Umbilical cord (tissue), 1 donor: ENCODE results near the gene NAXD. TPM values are rescaled to one million over a fixed set of nuclear protein-coding genes. Genes with fewer than 3 reads are reported as not detected.

Source experiments
- total RNA-seq: library from RNA; depleted of rRNA; stranded (reverse); fragments of >200 nt; gene quantifications from one replicate; pipeline ENCODE4 v1.2.3, GENCODE V29; 2014; ENCODE audit warnings: low replicate concordance; ENCODE audit not compliant: insufficient read depth

Gene NAXD
- total RNA-seq, 1 donor from 2014 or later: 13.5 TPM

Other genes starting within 250 kb of the NAXD start
- 24.1 TPM for gene RAB20, start 53.8 kb upstream of the NAXD start, total RNA-seq
- gene CARS2, start 90.6 kb downstream of the NAXD start, total RNA-seq: 36.4 TPM
- 6.5 TPM for gene ING1, start 98.2 kb downstream of the NAXD start, total RNA-seq